ENCODE results near the gene KNDC1. TPM values are rescaled to one million over a fixed set of nuclear protein-coding genes. Genes with fewer than 3 reads are reported as not detected.

KNDC1 gene
- total and polyA plus RNA-seq, 2 donors (not counting 3 experiments of a cell fraction or from before 2014, with no cell fraction given): not detected

DNA sequence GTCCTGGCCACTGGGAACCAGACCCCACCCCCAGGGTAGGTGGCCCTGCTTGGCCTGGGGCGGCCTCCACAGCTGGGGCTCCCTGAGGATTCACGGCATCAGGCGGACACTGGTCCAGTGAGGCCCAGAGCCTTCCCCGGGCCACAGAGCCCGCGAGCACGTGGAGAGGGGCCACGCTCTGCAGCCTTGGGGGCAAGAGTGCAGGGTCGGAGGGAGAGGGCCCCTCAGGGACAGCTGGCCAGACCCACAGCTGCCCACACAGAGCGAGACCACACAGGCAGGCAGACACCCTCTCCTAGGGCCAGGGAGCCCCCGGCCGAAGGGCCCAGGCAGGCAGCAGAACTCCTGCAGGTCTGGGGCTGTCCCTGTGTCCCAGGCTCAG, 88.3 kb downstream of the KNDC1 start:
- BruUV-seq (replicated peaks): no TSS peak
- Histone ChIP-seq H3K4me3 (replicated peaks in 1 of 3; ENCODE audit: insufficient read depth in 1 of 3, low read depth in 1 of 3, low read length in 3 of 3) (no peak overlapping the region), H3K27me3 (ENCODE audit: control insufficient read depth in 2 of 2, insufficient read depth in 2 of 2, low read length in 2 of 2) (no peaks in the 10 kb centered on the region), H3K4me1 (ENCODE audit: control insufficient read depth, extremely low read depth, insufficient read depth, low read length) (no peaks in the 10 kb centered on the region), H3K27ac (ENCODE audit: insufficient read depth, low read depth, low read length) (no peak overlapping the region), H3K36me3 (ENCODE audit: control insufficient read depth in 2 of 2, extremely low read depth in 1 of 2, insufficient read depth in 2 of 2, low read length in 2 of 2) (no peaks in the 10 kb centered on the region), H3K9ac (replicated peaks; ENCODE audit: extremely low read depth, insufficient read depth, low read length) (no peak overlapping the region), H3K4me2 (ENCODE audit: insufficient read depth, low read length) (no peak overlapping the region), H3K79me2 (ENCODE audit: control insufficient read depth, insufficient read depth, low read length) (no peaks in the 10 kb centered on the region), H2AFZ (ENCODE audit: low read depth, low read length) (no peak overlapping the region), H4K20me1 (replicated peaks; ENCODE audit: control insufficient read depth, extremely low read depth, insufficient read depth, low read length) (no peaks in the 10 kb centered on the region), H3K9me3 (replicated peaks; ENCODE audit: control insufficient read depth, insufficient read depth, low read length) (no peaks in the 10 kb centered on the region), H3K9me1 (replicated peaks; ENCODE audit: control insufficient read depth, extremely low read depth, insufficient read depth, low read length) (no peaks in the 10 kb centered on the region)
- CTCF ChIA-PET: interaction anchor here (1.3 kb wide), 1 partner anchor 9 kb away, joined by 4 read pairs; no protein-coding TSS in a partner anchor
- POLR2A ChIA-PET: no interaction called here
- intact Hi-C loops (cut with micrococcal nuclease) (no loop called here), dilution Hi-C loops (cut with MboI; ENCODE audit: extremely low pct_ligation_motif_present, low sequenced_read_pairs) (no loop called here)
- DNase-seq (ENCODE audit: low read depth, low spot score) (no peak), FAIRE-seq (no peak)
- TF ChIP-seq GATA2 (IDR thresholded peaks at IDR 0.05; ENCODE audit: insufficient read depth, insufficient read length, low read depth, low read length) (no peak), JUN (IDR thresholded peaks at IDR 0.05; ENCODE audit: borderline replicate concordance, insufficient read depth, insufficient read length, low read depth) (no peak), POLR2A (IDR thresholded peaks at IDR 0.05; ENCODE audit: low read depth, low read length) (no peak), EZH2 (IDR thresholded peaks at IDR 0.05; ENCODE audit: borderline replicate concordance, low read depth, low read length, severe bottlenecking) (no peak), MAX (IDR thresholded peaks at IDR 0.05; ENCODE audit: insufficient read depth, insufficient read length) (no peak), POLR2AphosphoS5 (IDR thresholded peaks at IDR 0.05; ENCODE audit: insufficient read depth, low read depth, low read length) (no peak), CTCF (IDR thresholded peaks at IDR 0.05; ENCODE audit: extremely low read depth in 1 of 2, insufficient read depth in 1 of 2, low read depth in 1 of 2, low read length in 2 of 2) (no peak), FOS (IDR thresholded peaks at IDR 0.05; ENCODE audit: borderline replicate concordance, insufficient read depth, low read length) (no peak)
